Loucy (cell line): ENCODE data around the gene TCTN3.

Experiments
- CTCF ChIP-seq: fragments of 200-600 bp; sonication (generic); conservative IDR thresholded peaks from 2 replicates; pipeline ENCODE4 v1.5.1; 2014; ENCODE audit warnings: mild to moderate bottlenecking, antibody characterized with exemption, low read length
- EZH2phosphoT487 ChIP-seq: fragments of 200-600 bp; IDR thresholded peaks from 2 replicates; pipeline ENCODE4 v1.6.1; 2018; ENCODE audit warnings: antibody characterized with exemption, mild to moderate bottlenecking, moderate library complexity, borderline replicate concordance

- TF ChIP-seq CTCF: no peak
- no peak for TF ChIP-seq EZH2phosphoT487
Observed at GRCh38 chr10:95618101-95618500, 75.6 kb downstream of the TCTN3 start.
